ENCODE data around the gene NKX3-2.
A peak's percentile ranks its signal among the peaks of the same experiment; 100 is the strongest.

Gene NKX3-2

GRCh38 chr4:13543032-13543838, 1.1 kb downstream of the NKX3-2 start:
- H3K4me3 ChIP-seq (ENCODE audit: low read length): no peak overlapping the region
- H3K9me3 ChIP-seq (ENCODE audit: control insufficient read depth, low read length): no peaks in the 10 kb centered on the region
- peaks cover 96% of the 10 kb centered on the region for H3K27me3 ChIP-seq (ENCODE audit: control insufficient read depth, insufficient read depth, low read length)
- no peaks in the 10 kb centered on the region for H3K36me3 ChIP-seq (ENCODE audit: control insufficient read depth, insufficient read depth, low read length)
- H3K9ac ChIP-seq (ENCODE audit: low read length): peak overlapping the region; percentile 50
- peaks cover 24% of the 10 kb centered on the region for H3K4me1 ChIP-seq (ENCODE audit: control insufficient read depth, insufficient read depth, low read length)

GRCh38 chr4:13542577-13543031, 1.7 kb downstream of the NKX3-2 start:
- Histone ChIP-seq H3K27me3 (ENCODE audit: control insufficient read depth, insufficient read depth, low read length) (peaks cover 99% of the 10 kb centered on the region), H3K4me3 (ENCODE audit: low read length) (no peak overlapping the region), H3K9ac (ENCODE audit: low read length) (peak overlapping the region; percentile 50), H3K9me3 (ENCODE audit: control insufficient read depth, low read length) (no peaks in the 10 kb centered on the region), H3K4me1 (ENCODE audit: control insufficient read depth, insufficient read depth, low read length) (peaks cover 24% of the 10 kb centered on the region), H3K36me3 (ENCODE audit: control insufficient read depth, insufficient read depth, low read length) (no peaks in the 10 kb centered on the region)

GRCh38 chr4:13541720-13542576, 2.4 kb downstream of the NKX3-2 start:
- Histone ChIP-seq H3K4me1 (ENCODE audit: control insufficient read depth, insufficient read depth, low read length) (peaks cover 19% of the 10 kb centered on the region), H3K9me3 (ENCODE audit: control insufficient read depth, low read length) (no peaks in the 10 kb centered on the region), H3K36me3 (ENCODE audit: control insufficient read depth, insufficient read depth, low read length) (no peaks in the 10 kb centered on the region), H3K9ac (ENCODE audit: low read length) (no peak overlapping the region), H3K27me3 (ENCODE audit: control insufficient read depth, insufficient read depth, low read length) (peaks cover 99% of the 10 kb centered on the region), H3K4me3 (ENCODE audit: low read length) (no peak overlapping the region)

- H3K27me3 ChIP-seq (ENCODE audit: control insufficient read depth, insufficient read depth, low read length): peaks cover 99% of the 10 kb centered on the region
These were observed 3.1 kb downstream of the NKX3-2 start for GRCh38 chr4:13541176-13541604.

GRCh38 chr4:13540446-13541175, 3.7 kb downstream of the NKX3-2 start:
- Histone ChIP-seq H3K36me3 (ENCODE audit: control insufficient read depth, insufficient read depth, low read length) (no peaks in the 10 kb centered on the region), H3K4me3 (ENCODE audit: low read length) (no peak overlapping the region), H3K4me1 (ENCODE audit: control insufficient read depth, insufficient read depth, low read length) (peaks cover 16% of the 10 kb centered on the region), H3K27me3 (ENCODE audit: control insufficient read depth, insufficient read depth, low read length) (peaks cover 100% of the 10 kb centered on the region), H3K9me3 (ENCODE audit: control insufficient read depth, low read length) (no peaks in the 10 kb centered on the region), H3K9ac (ENCODE audit: low read length) (peak overlapping the region; percentile 15)

More at GRCh38 chr4:13541176-13541604, 3.1 kb downstream of the NKX3-2 start:
- Histone ChIP-seq H3K9me3 (ENCODE audit: control insufficient read depth, low read length) (no peaks in the 10 kb centered on the region), H3K4me1 (ENCODE audit: control insufficient read depth, insufficient read depth, low read length) (peaks cover 16% of the 10 kb centered on the region), H3K9ac (ENCODE audit: low read length) (no peak overlapping the region), H3K4me3 (ENCODE audit: low read length) (no peak overlapping the region), H3K36me3 (ENCODE audit: control insufficient read depth, insufficient read depth, low read length) (no peaks in the 10 kb centered on the region)

GRCh38 chr4:13539619-13540445, 4.5 kb downstream of the NKX3-2 start:
- H3K4me1 ChIP-seq (ENCODE audit: control insufficient read depth, insufficient read depth, low read length): peaks cover 16% of the 10 kb centered on the region
- H3K9ac ChIP-seq (ENCODE audit: low read length): peak overlapping the region; percentile 15
- H3K9me3 ChIP-seq (ENCODE audit: control insufficient read depth, low read length): no peaks in the 10 kb centered on the region
- no peak overlapping the region for H3K4me3 ChIP-seq (ENCODE audit: low read length)
- H3K36me3 ChIP-seq (ENCODE audit: control insufficient read depth, insufficient read depth, low read length): no peaks in the 10 kb centered on the region
- H3K27me3 ChIP-seq (ENCODE audit: control insufficient read depth, insufficient read depth, low read length): peaks cover 99% of the 10 kb centered on the region

- no peak overlapping the region for H3K4me3 ChIP-seq (ENCODE audit: low read length)
- H3K4me1 ChIP-seq (ENCODE audit: control insufficient read depth, insufficient read depth, low read length): peaks cover 16% of the 10 kb centered on the region
- H3K36me3 ChIP-seq (ENCODE audit: control insufficient read depth, insufficient read depth, low read length): no peaks in the 10 kb centered on the region
- H3K27me3 ChIP-seq (ENCODE audit: control insufficient read depth, insufficient read depth, low read length): peaks cover 99% of the 10 kb centered on the region
- H3K9ac ChIP-seq (ENCODE audit: low read length): no peak overlapping the region
- H3K9me3 ChIP-seq (ENCODE audit: control insufficient read depth, low read length): no peaks in the 10 kb centered on the region
These were observed 5.2 kb downstream of the NKX3-2 start for GRCh38 chr4:13539047-13539618.

- Histone ChIP-seq H3K4me3 (ENCODE audit: low read length) (no peak overlapping the region), H3K9me3 (ENCODE audit: control insufficient read depth, low read length) (no peaks in the 10 kb centered on the region), H3K27me3 (ENCODE audit: control insufficient read depth, insufficient read depth, low read length) (peaks cover 99% of the 10 kb centered on the region), H3K9ac (ENCODE audit: low read length) (peak overlapping the region; percentile 17), H3K36me3 (ENCODE audit: control insufficient read depth, insufficient read depth, low read length) (no peaks in the 10 kb centered on the region), H3K4me1 (ENCODE audit: control insufficient read depth, insufficient read depth, low read length) (peaks cover 13% of the 10 kb centered on the region)
These were observed 5.8 kb downstream of the NKX3-2 start for GRCh38 chr4:13538427-13538973.

- H3K4me1 ChIP-seq (ENCODE audit: control insufficient read depth, insufficient read depth, low read length): peaks cover 11% of the 10 kb centered on the region
- H3K9me3 ChIP-seq (ENCODE audit: control insufficient read depth, low read length): no peaks in the 10 kb centered on the region
- peaks cover 97% of the 10 kb centered on the region for H3K27me3 ChIP-seq (ENCODE audit: control insufficient read depth, insufficient read depth, low read length)
- peak overlapping the region; percentile 22 for H3K9ac ChIP-seq (ENCODE audit: low read length)
- H3K36me3 ChIP-seq (ENCODE audit: control insufficient read depth, insufficient read depth, low read length): no peaks in the 10 kb centered on the region
- H3K4me3 ChIP-seq (ENCODE audit: low read length): no peak overlapping the region
These were observed 6.5 kb downstream of the NKX3-2 start for GRCh38 chr4:13537832-13538177.

- H3K4me3 ChIP-seq (ENCODE audit: low read length): no peak overlapping the region
- H3K9ac ChIP-seq (ENCODE audit: low read length): peak overlapping the region; percentile 22
- no peaks in the 10 kb centered on the region for H3K36me3 ChIP-seq (ENCODE audit: control insufficient read depth, insufficient read depth, low read length)
- H3K9me3 ChIP-seq (ENCODE audit: control insufficient read depth, low read length): no peaks in the 10 kb centered on the region
- H3K4me1 ChIP-seq (ENCODE audit: control insufficient read depth, insufficient read depth, low read length): peaks cover 11% of the 10 kb centered on the region
- H3K27me3 ChIP-seq (ENCODE audit: control insufficient read depth, insufficient read depth, low read length): peaks cover 97% of the 10 kb centered on the region
These were observed 7.1 kb downstream of the NKX3-2 start for GRCh38 chr4:13537011-13537831.

Data from mucosa of stomach (tissue), 1 donor.